ENCODE results near the gene UBFD1.
"Not testable (repeated sequence)": the region's sequence is repeated elsewhere in the genome, so short reads cannot be mapped to it uniquely, and the experiment has no call there.

Gene UBFD1, protein sequence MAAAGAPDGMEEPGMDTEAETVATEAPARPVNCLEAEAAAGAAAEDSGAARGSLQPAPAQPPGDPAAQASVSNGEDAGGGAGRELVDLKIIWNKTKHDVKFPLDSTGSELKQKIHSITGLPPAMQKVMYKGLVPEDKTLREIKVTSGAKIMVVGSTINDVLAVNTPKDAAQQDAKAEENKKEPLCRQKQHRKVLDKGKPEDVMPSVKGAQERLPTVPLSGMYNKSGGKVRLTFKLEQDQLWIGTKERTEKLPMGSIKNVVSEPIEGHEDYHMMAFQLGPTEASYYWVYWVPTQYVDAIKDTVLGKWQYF

DNA sequence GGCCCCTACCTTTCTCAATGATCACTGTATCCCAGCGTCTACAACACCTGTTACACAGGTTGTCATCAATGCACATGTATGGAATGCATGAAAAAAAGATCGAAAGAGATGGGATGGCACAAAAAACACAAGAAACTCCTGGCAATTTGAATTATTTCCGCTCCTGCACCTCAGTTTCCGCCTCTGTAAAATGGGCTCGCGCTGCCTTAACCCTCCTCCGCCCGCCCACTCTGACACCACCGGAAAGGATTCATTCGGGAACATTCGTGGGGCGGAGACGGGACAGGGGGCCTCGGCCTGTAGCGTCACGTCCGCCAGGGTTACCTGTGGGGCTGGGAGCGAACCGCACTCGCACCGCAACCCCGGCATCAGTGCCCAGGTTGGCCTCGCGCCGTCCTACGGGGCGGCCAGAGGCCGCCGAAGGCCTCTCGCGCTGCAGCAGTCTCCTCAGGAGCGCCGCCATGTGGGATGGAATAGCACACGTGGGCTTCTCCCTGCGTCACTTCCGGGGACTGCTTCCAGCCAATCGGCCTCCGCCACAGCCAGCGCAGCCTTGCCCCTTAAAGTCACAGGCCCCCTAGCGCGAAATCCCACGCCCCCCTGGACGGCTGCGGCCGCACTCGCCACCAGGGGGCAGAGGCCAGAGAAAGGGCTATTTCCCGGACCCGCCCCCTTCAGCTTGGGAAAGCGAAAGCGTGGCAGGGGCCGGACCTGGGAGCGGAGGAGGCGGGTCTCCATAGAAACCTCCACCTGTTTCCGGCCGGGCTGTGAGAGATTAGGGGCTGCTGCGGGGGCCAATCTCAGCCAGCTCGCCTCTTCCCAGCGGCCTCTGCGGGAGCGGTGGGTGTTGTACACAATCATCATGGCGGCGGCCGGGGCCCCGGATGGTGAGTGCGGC is at the start of gene UBFD1, which contains the start of gene EARS2:
Gene UBFD1, plus strand, starts transcription at position 847 of the 898 bp plus-strand sequence. Its CDS starts 16 bp downstream, at position 863.
Gene EARS2, minus strand, starts transcription at position 470 of the 898 bp plus-strand sequence. Its CDS starts 7 bp downstream, at position 463.
- peak; percentile 97 for DNase-seq (ENCODE audit: low spot score)

DNA sequence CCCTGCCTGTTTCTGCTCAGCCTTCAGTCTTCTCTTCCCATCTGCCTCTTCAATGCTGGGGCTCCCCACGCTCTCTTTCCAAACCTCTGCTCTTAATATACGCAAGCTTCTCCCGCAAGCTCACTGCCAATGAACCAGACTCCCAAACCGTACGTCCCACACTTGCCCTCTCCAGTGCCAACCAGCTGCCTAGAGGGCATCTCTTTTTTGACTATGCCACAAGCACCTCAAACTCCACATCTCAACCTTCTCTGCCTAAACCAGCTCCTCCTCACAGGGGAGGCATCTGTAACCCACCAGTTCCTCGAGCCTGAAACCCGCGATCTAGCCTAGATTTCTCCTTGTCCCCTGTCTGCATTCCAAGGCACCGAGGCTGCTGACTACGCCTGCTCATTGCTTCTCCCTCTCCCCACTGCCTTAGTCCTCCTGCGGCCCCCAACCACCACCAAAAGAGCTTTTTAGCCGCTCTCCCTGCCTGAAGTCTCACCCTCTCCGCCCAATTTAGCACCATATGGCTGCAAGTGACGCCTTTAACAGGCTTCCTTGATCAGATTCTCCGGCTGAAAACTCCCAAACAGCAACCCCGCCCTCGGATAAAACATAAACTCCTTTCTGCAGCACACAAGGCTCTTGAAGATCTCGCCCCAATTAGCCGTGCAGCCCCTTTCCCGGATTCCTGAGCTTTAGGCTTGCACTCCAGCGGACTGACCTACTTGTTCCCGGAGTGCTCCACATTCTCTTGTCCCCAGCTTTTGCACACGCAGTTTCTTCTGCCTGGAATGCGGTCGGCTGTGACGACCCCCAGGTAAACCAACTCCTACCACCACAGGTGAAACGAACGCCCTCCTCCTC is 48.7 kb upstream of the UBFD1 start:
- DNase-seq (ENCODE audit: low spot score) = no peak

- no peak for DNase-seq (ENCODE audit: low spot score)
These were observed 48.1 kb upstream of the UBFD1 start for GRCh38 chr16:23509441-23509754.

- no peak for DNase-seq (ENCODE audit: low spot score)
These were observed 47.8 kb upstream of the UBFD1 start for GRCh38 chr16:23509782-23510163.

DNA sequence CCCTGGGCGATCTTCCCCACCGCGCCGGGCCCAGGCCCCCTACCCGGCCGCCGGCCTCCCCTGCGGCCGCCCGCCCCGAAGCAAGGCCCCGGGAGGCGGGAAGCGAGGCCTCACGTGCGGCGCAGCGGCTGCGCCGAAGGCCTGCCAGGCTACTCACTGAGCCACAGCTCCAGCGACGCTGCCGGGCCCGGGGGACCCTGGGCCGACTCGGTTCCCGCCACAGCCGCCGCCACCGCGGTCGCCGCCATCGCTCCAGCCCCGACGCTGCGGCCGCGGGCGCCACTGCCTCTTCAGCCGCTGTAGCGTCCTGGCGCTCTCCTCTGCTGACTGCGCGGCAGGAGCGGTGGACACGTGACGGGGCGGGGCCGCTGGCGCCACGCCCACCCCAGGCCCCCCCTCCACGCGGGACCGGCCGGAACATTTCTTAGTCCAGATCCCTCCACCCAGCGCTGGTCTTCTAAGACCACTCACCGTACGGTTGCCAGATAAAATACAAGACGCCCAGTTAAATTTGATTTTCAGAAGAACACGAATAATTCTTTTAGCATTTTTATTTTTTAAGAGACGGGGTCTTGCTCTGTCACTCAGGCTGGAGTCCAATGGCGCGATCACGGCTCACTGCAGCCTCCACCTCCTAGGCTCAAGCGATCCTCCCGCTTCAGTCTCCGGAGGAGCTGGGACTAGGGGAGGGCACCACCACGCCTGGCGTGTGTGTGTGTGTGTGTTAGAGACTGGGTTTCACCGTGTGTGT is 47.2 kb upstream of the UBFD1 start, which contains the start of gene GGA2:
Gene GGA2, minus strand, starts transcription at position 331 of the 751 bp plus-strand sequence. Its CDS starts 83 bp downstream, at position 248.
- peak; percentile 66 for DNase-seq (ENCODE audit: low spot score)

DNA sequence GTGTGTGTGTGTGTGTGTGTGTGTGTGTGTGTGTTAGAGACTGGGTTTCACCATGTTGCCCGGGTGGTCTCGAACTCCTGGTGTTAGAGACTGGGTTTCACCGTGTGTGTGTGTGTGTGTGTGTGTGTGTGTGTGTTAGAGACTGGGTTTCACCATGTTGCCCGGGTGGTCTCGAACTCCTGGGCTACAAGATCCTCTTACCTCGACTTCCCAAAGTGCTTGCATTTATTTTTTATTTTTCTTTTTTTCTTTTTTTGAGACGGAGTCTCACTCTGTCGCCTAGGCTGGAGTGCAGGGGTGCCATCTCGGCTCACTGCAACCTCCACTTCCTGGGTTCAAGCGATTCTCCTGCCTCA is 46.6 kb upstream of the UBFD1 start:
- not testable (repeated sequence) for DNase-seq (ENCODE audit: low spot score)

GRCh38 chr16:23511731-23512130 is 45.8 kb upstream of the UBFD1 start:
- DNase-seq (ENCODE audit: low spot score) = no peak

- no peak for DNase-seq (ENCODE audit: low spot score)
These were observed 45.3 kb upstream of the UBFD1 start for GRCh38 chr16:23512168-23512695.

GRCh38 chr16:23514381-23515152 is 43.0 kb upstream of the UBFD1 start:
- DNase-seq (ENCODE audit: low spot score) = no peak

GRCh38 chr16:23515881-23516280 is 41.6 kb upstream of the UBFD1 start:
- DNase-seq (ENCODE audit: low spot score) = no peak

DNA sequence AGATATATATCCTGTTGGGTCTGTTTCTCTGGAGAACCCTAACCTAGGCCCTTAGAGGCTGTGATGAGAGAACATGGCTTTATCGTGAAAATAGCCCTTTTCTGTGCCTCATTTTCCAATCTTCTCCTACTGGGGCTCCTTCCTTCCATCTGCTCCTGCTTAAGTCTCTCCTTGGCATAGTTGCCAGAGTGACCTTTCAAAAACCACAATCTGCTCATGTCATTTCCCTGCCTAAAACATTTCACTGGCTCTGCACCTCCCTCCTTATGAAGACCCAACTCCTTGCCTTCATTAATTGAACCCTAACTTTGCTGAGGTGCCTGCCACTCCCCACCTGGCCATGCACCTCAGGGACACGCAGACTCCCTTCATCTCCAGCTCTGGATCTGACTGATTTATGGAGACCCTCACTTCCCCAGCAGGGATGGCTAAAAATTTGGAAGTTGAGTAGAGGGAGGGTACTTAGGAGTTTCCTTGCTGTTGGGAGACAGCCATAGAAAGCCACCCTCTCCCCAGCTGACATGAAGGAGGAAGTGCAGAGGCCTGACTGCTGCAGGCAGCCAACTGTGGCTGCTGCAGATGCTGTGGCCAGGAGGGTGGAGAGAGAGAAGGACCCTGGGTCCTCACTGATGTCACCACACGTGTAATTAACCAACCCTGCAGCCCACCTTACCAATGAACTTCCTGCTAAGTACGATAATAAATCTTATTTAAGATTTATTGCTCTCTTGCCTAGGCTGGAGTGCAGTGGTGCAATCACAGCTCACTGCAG is 41.0 kb upstream of the UBFD1 start:
- no peak for DNase-seq (ENCODE audit: low spot score)

DNA sequence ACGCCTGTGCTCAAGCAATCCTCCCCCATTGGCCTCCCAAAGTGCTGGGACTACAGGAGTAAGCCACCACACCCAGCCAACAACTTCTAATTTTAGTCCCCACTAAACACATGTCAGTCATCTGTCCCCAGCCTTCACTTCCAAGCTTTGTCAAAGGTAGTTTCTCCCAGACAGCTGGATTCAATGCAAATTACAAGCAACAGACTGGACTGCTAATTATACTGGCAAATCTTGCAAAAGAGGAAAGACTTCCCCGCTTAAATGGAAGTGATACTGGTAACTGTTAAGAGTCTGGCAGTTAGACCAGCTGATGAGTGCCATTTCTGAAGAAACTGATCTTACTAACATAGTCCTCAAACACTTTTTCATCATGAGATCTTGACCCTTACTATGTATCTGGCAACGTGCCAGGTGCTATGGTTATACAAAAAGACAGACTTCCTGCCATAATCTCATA is 39.1 kb upstream of the UBFD1 start:
- DNase-seq (ENCODE audit: low spot score) = peak; percentile 50

GRCh38 chr16:23519282-23519681 is 38.2 kb upstream of the UBFD1 start:
- DNase-seq (ENCODE audit: low spot score) = no peak

DNA sequence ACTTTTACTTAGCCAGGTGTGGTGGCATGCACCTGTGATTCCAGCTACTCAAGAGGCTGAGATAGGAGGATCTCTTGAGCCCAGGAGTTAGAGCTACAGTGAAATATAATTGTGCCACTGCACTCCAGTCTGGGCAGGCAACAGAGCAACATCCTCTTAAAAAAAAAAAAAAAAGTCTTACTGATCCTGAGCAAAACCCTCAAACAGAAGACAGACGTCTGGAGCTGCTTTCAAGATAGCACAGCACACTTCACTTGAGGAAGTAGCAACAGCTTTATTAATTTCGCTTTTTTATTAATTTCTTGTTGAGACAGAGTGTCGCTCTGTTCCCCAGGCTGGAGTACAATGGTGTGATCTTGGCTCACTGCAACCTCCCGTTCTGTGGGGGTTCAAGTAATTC is 37.0 kb upstream of the UBFD1 start:
- DNase-seq (ENCODE audit: low spot score) = no peak

- DNase-seq (ENCODE audit: low spot score) = no peak
These were observed 36.3 kb upstream of the UBFD1 start for GRCh38 chr16:23521037-23521743.

- DNase-seq (ENCODE audit: low spot score) = no peak
These were observed 35.6 kb upstream of the UBFD1 start for GRCh38 chr16:23521965-23522364.

GRCh38 chr16:23523321-23523720 is 34.2 kb upstream of the UBFD1 start:
- peak; percentile 60 for DNase-seq (ENCODE audit: low spot score)

- no peak for DNase-seq (ENCODE audit: low spot score)
These were observed 33.6 kb upstream of the UBFD1 start for GRCh38 chr16:23523876-23524385.

- no peak for DNase-seq (ENCODE audit: low spot score)
These were observed 32.6 kb upstream of the UBFD1 start for GRCh38 chr16:23524886-23525285.
